H1 (cell line): ENCODE measurements around the gene INF2. TPM values are rescaled to one million over a fixed set of nuclear protein-coding genes. Genes with fewer than 3 reads are reported as not detected.

Source experiments
- CTCF ChIA-PET: fragments of 300-600 bp; sonication (Branson Sonifier 250); formaldehyde crosslinking; loops from one replicate; lab custom pipeline; 2021; ENCODE audit not compliant: partially characterized antibody; lab: Charles Lee
- POLR2A ChIA-PET: fragments of 300-600 bp; sonication (Branson Sonifier 250); formaldehyde crosslinking; loops from one replicate; lab custom pipeline; 2021; ENCODE audit warnings: inconsistent platforms; ENCODE audit not compliant: partially characterized antibody; lab: Charles Lee
- DNase-seq, 2 experiments: peaks; one replicate each; pipeline versions ENCODE4 v3.0.0 to v3.0.0-alpha.2; 2010 to 2022; ENCODE audit warnings: low spot score in 2 of 2, low read depth in 1 of 2, mixed read lengths in 1 of 2
- FAIRE-seq: peaks from 2 replicates; lab custom pipeline; 2011; peaks lifted over from hg19 to GRCh38; lab: Jason Lieb, UNC
- H2AFZ ChIP-seq: 2 replicates; pipeline ENCODE4 v1.8.1; 2012; ENCODE audit warnings: low read length, inconsistent platforms
- H2AK5ac ChIP-seq: 2 replicates; pipeline ENCODE4 v1.6.1; 2013; ENCODE audit warnings: low read depth, low read length
- H2BK120ac ChIP-seq: replicated peaks from 2 replicates; pipeline ENCODE3; 2013; ENCODE audit warnings: low read depth, low read length, inconsistent platforms
- H2BK12ac ChIP-seq: 2 replicates; pipeline ENCODE4 v1.6.1; 2013; ENCODE audit warnings: low read depth, low read length
- H2BK15ac ChIP-seq: 2 replicates; pipeline ENCODE4 v1.6.1; 2013; ENCODE audit warnings: low read length
- H2BK20ac ChIP-seq: 2 replicates; pipeline ENCODE4 v1.6.1; 2013; ENCODE audit warnings: low read length
- H2BK5ac ChIP-seq: 2 replicates; pipeline ENCODE4 v1.6.1; 2013; ENCODE audit warnings: low read depth, low read length
- H3K14ac ChIP-seq: 2 replicates; pipeline ENCODE4 v1.6.1; 2013; ENCODE audit warnings: inconsistent platforms; ENCODE audit not compliant: insufficient read length
- H3K18ac ChIP-seq: 2 replicates; pipeline ENCODE4 v1.6.1; 2013; ENCODE audit warnings: low read length; ENCODE audit errors: extremely low read depth
- H3K23ac ChIP-seq: 2 replicates; pipeline ENCODE4 v1.6.1; 2013; ENCODE audit warnings: inconsistent platforms; ENCODE audit not compliant: insufficient read length
- H3K23me2 ChIP-seq: 2 replicates; pipeline ENCODE4 v1.6.1; 2013; ENCODE audit warnings: low read depth, low read length
- H3K27ac ChIP-seq: 2 replicates; pipeline ENCODE4 v1.6.1; 2011; ENCODE audit warnings: low read depth, low read length, inconsistent platforms
- H3K27me3 ChIP-seq, 4 experiments: replicated peaks in 1 of 4; 1 replicate in 1 of 4; 2 replicates in 3 of 4; pipeline versions ENCODE4 v1.6.1 to v1.8.1; 2011 to 2013; ENCODE audit warnings: low read length in 3 of 4, mild to moderate bottlenecking in 3 of 4, inconsistent platforms in 2 of 4, mixed read lengths in 2 of 4, moderate library complexity in 1 of 4; ENCODE audit not compliant: control insufficient read depth in 3 of 4, insufficient read depth in 3 of 4; ENCODE audit errors: extremely low read depth in 1 of 4
- H3K36me3 ChIP-seq, 4 experiments: 2 replicates each; pipeline versions ENCODE4 v1.6.1 to v1.8.1; 2011 to 2013; ENCODE audit warnings: mild to moderate bottlenecking in 4 of 4, low read length in 3 of 4, moderate library complexity in 2 of 4, control low read depth in 1 of 4, inconsistent platforms in 1 of 4; ENCODE audit not compliant: insufficient read depth in 4 of 4, control insufficient read depth in 2 of 4
- H3K4ac ChIP-seq: replicated peaks from 2 replicates; pipeline ENCODE3; 2013; ENCODE audit warnings: low read length, low read depth, mixed read lengths, inconsistent platforms; ENCODE audit not compliant: insufficient read length
- H3K4me1 ChIP-seq, 4 experiments: replicated peaks in 1 of 4; 1 replicate in 1 of 4; 2 replicates in 3 of 4; pipeline versions ENCODE4 v1.6.1 to v1.8.1; 2011 to 2013; ENCODE audit warnings: low read length in 3 of 4, inconsistent platforms in 2 of 4, mixed read lengths in 1 of 4; ENCODE audit not compliant: insufficient read depth in 4 of 4, control insufficient read depth in 3 of 4
- H3K4me2 ChIP-seq, 2 experiments: 2 replicates each; pipeline versions ENCODE4 v1.6.1 to v1.8.1; 2011 to 2013; ENCODE audit warnings: low read depth in 2 of 2, low read length in 2 of 2, control low read depth in 1 of 2, inconsistent platforms in 1 of 2, mild to moderate bottlenecking in 1 of 2; ENCODE audit not compliant: insufficient read depth in 1 of 2
- H3K4me3 ChIP-seq, 4 experiments: fragments of 200-600, 300-600 bp in 1 of 4; sonication (generic), shearing (Covaris generic), sonication (Bioruptor Twin) in 1 of 4; 2 replicates each; pipeline versions ENCODE4 v1.5.1 to v1.8.1; 2011 to 2016; ENCODE audit warnings: low read length in 4 of 4, low read depth in 3 of 4, control low read depth in 2 of 4, inconsistent platforms in 2 of 4, mild to moderate bottlenecking in 2 of 4, mixed read lengths in 1 of 4, moderate library complexity in 1 of 4; ENCODE audit not compliant: insufficient read depth in 2 of 4; ENCODE audit errors: extremely low read depth in 1 of 4
- H3K56ac ChIP-seq: replicated peaks from 2 replicates; pipeline ENCODE3; 2013; ENCODE audit warnings: low read depth, mild to moderate bottlenecking, mixed read lengths, low read length, inconsistent platforms; ENCODE audit not compliant: insufficient read length
- H3K79me1 ChIP-seq: 2 replicates; pipeline ENCODE4 v1.6.1; 2013; ENCODE audit warnings: low read depth, low read length, control low read depth
- H3K79me2 ChIP-seq, 2 experiments: 2 replicates each; pipeline versions ENCODE4 v1.6.1 to v1.8.1; 2012 to 2013; ENCODE audit warnings: low read length in 2 of 2, mild to moderate bottlenecking in 2 of 2, inconsistent platforms in 1 of 2; ENCODE audit not compliant: insufficient read depth in 2 of 2, control insufficient read depth in 1 of 2
- H3K9ac ChIP-seq, 4 experiments: replicated peaks in 1 of 4; 1 replicate in 1 of 4; 2 replicates in 3 of 4; pipeline versions ENCODE4 v1.6.1 to v1.8.1; 2011 to 2013; ENCODE audit warnings: low read depth in 3 of 4, low read length in 3 of 4, control low read depth in 2 of 4, mild to moderate bottlenecking in 2 of 4, moderate library complexity in 2 of 4, inconsistent platforms in 1 of 4; ENCODE audit errors: extremely low read depth in 1 of 4
- H3K9me3 ChIP-seq, 2 experiments: 2 replicates each; pipeline versions ENCODE4 v1.6.1 to v1.8.1; 2012 to 2013; ENCODE audit warnings: mild to moderate bottlenecking in 2 of 2, moderate library complexity in 2 of 2, control low read depth in 1 of 2, inconsistent platforms in 1 of 2, low read depth in 1 of 2, low read length in 1 of 2, mixed read lengths in 1 of 2; ENCODE audit not compliant: insufficient read depth in 2 of 2
- H4K20me1 ChIP-seq, 2 experiments: replicated peaks in 1 of 2; 2 replicates each; pipeline versions ENCODE3 to v1.8.1; 2011 to 2013; ENCODE audit warnings: inconsistent platforms in 2 of 2, low read length in 2 of 2, mild to moderate bottlenecking in 1 of 2; ENCODE audit not compliant: insufficient read depth in 2 of 2, control insufficient read depth in 1 of 2
- H4K5ac ChIP-seq: 2 replicates; pipeline ENCODE4 v1.6.1; 2013; ENCODE audit warnings: low read length, low read depth, mixed read lengths, inconsistent platforms; ENCODE audit not compliant: insufficient read length
- H4K8ac ChIP-seq: 2 replicates; pipeline ENCODE4 v1.8.0; 2013; ENCODE audit warnings: mild to moderate bottlenecking, moderate library complexity, low read length, inconsistent platforms; ENCODE audit not compliant: insufficient read depth; ENCODE audit errors: extremely low read depth
- H4K91ac ChIP-seq: replicated peaks from 2 replicates; pipeline ENCODE3; 2013; ENCODE audit warnings: low read length, mixed read lengths, inconsistent platforms; ENCODE audit not compliant: insufficient read length
- ASH2L ChIP-seq: fragments of 200-600, 300-600 bp; sonication (generic); IDR thresholded peaks from one replicate; pipeline ENCODE4 v1.7.1; 2017; ENCODE audit warnings: low read length
- EGR1 ChIP-seq: IDR thresholded peaks from 2 replicates; pipeline ENCODE4 v1.6.1; 2011; ENCODE audit warnings: low read depth, low read length, borderline replicate concordance
- FOSL1 ChIP-seq: IDR thresholded peaks from 2 replicates; pipeline ENCODE4 v1.6.1; 2011; ENCODE audit warnings: mild to moderate bottlenecking, low read depth, low read length, moderate library complexity; ENCODE audit not compliant: insufficient read depth
- RAD21 ChIP-seq, 2 experiments: IDR thresholded peaks in 1 of 2; conservative IDR thresholded peaks in 1 of 2; 2 replicates each; pipeline ENCODE4 v1.6.1; 2011; ENCODE audit warnings: low read depth in 2 of 2, low read length in 2 of 2, improper control_type of control experiment in 1 of 2, inconsistent platforms in 1 of 2, mild to moderate bottlenecking in 1 of 2, moderate library complexity in 1 of 2
- SP1 ChIP-seq: IDR thresholded peaks from 2 replicates; pipeline ENCODE4 v1.6.1; 2011; ENCODE audit warnings: low read depth, low read length
- SUZ12 ChIP-seq: fragments of 200-600 bp; sonication (generic); IDR thresholded peaks from 2 replicates; pipeline ENCODE4 v1.6.1; 2012; ENCODE audit warnings: mild to moderate bottlenecking, inconsistent platforms, low read length, moderate library complexity, mixed read lengths
- TEAD4 ChIP-seq: IDR thresholded peaks from 2 replicates; pipeline ENCODE4 v1.6.1; 2012; ENCODE audit warnings: low read depth, low read length, inconsistent platforms, mixed read lengths
- WGBS, 2 experiments: shearing (Covaris generic) in 1 of 2; methylation state at CpG; one replicate each; pipeline versions ENCODE4 v1.1.6 to v1.1.7; 2013 to 2015; ENCODE audit warnings: low lambda C conversion rate in 2 of 2, mixed read lengths in 2 of 2, inconsistent platforms in 1 of 2, low coverage in 1 of 2, missing lambda C conversion rate in 1 of 2; ENCODE audit not compliant: insufficient replicate concordance in 2 of 2, insufficient coverage in 1 of 2, insufficient read length in 1 of 2; ENCODE audit errors: extremely low coverage in 1 of 2, missing lambda C conversion rate in 1 of 2; 5-methylcytosine and 5-hydroxymethylcytosine counted together
- polyA plus RNA-seq, 7 experiments: library from polyadenylated mRNA; depleted of rRNA in 3 of 7; stranded (reverse) in 5 of 7; unstranded in 2 of 7; fragments of >200 nt in 5 of 7; fragments of 200-250 nt in 2 of 7; gene quantifications; 1 replicate in 5 of 7; 2 replicates in 1 of 7; 4 replicates in 1 of 7; pipeline versions ENCODE4 v1.2.1 to v1.2.3, GENCODE V29; 2011 to 2013; ENCODE audit warnings: missing spikeins in 2 of 7, mixed read lengths in 2 of 7
- total RNA-seq: library from RNA; stranded (reverse); fragmentation: NEBNext Ultra II Directional; extraction: Animal tissue kit (Norgen Biotek cat#: 25700); gene quantifications from 2 replicates; pipeline ENCODE4 v1.2.1, GENCODE V29; 2021
- TF ChIP-seq, protein P1 (sequence below): IDR thresholded peaks from 2 replicates; pipeline ENCODE4 v1.6.1; 2012; ENCODE audit warnings: inconsistent platforms

The INF2 gene
- total and polyA plus RNA-seq, 2 of the 8 experiments (the other 6 are each of a cell fraction or from before 2014, with no cell fraction given), result 29.1 to 59.5 TPM

GRCh38 chr14:104665657-104666522 is 23.5 kb upstream of the INF2 start:
- POLR2A ChIA-PET, result interaction anchor here (0.9 to 10.2 kb wide), 7 partner anchors 14 to 43 kb away, joined by 3 to 94 read pairs (median 3); no protein-coding TSS in a partner anchor
- TF ChIP-seq FOSL1, result no peak
- 0 out of 2 replicates have a peak, but pooled peaks have one; percentile 36 for TF ChIP-seq SP1
- peak; percentile 12 to 39; a peak in 2 of 4 replicates for TF ChIP-seq RAD21 (IDR thresholded peaks at IDR 0.05 in 1 of 2, conservative IDR thresholded peaks at IDR 0.05 in 1 of 2; ENCODE audit: low read depth in 2 of 2, low read length in 2 of 2)
- TF ChIP-seq, protein P1, sequence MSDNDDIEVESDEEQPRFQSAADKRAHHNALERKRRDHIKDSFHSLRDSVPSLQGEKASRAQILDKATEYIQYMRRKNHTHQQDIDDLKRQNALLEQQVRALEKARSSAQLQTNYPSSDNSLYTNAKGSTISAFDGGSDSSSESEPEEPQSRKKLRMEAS, result no peak
- TF ChIP-seq SUZ12, result no peak
- TF ChIP-seq ASH2L, result peak; percentile 44
- peak; percentile 77; the same call in 1 of the 2 replicates for TF ChIP-seq TEAD4
- no peak for TF ChIP-seq EGR1

More at GRCh38 chr14:104665657-104666522, 23.5 kb upstream of the INF2 start:
- peak overlapping the region; percentile 22; the same call in 1 of the 2 replicates for H4K8ac ChIP-seq
- H3K79me2 ChIP-seq, result no peaks in the 10 kb centered on the region
- H3K23ac ChIP-seq, result no peak overlapping the region
- H4K20me1 ChIP-seq, result peaks cover 2 to 6% of the 10 kb centered on the region in 2 experiments
- peak overlapping the region; percentile 0 for H3K18ac ChIP-seq
- no peak overlapping the region for H2AK5ac ChIP-seq
- no peak overlapping the region for H2BK120ac ChIP-seq
- no peak overlapping the region for H4K5ac ChIP-seq
- H3K9ac ChIP-seq, result no peak overlapping the region
- H3K27ac ChIP-seq, result no peak overlapping the region
- peaks cover 0 to 14% (median 9%) of the 10 kb centered on the region in 4 experiments; a peak in 6 of 7 replicates for H3K4me1 ChIP-seq
- WGBS, 2 experiments, result 74% methylated on average over 27 of the region's 27 CpGs; no CpG with 5 or more reads in 1 of the 2 experiments
- H2AFZ ChIP-seq, result no peak overlapping the region; the same call in 1 of the 2 replicates
- H2BK20ac ChIP-seq, result 0 out of 2 replicates have a peak overlapping the region, but pooled peaks have one; percentile 72
- H4K91ac ChIP-seq, result peak overlapping the region; percentile 73
- no peak overlapping the region for H2BK15ac ChIP-seq
- CTCF ChIA-PET, result interaction anchor here (0.7 to 2.4 kb wide), 20 partner anchors 8 to 102 kb away, joined by 3 to 26 read pairs (median 4); no protein-coding TSS in a partner anchor
- FAIRE-seq, result no peak
- DNase-seq, result no peak
- H2BK5ac ChIP-seq, result peak overlapping the region; percentile 49; the same call in 1 of the 2 replicates
- H3K79me1 ChIP-seq, result peaks cover 2% of the 10 kb centered on the region; the same call in 1 of the 2 replicates
- no peak overlapping the region; a peak in 1 of 4 replicates for H3K4me2 ChIP-seq
- H3K23me2 ChIP-seq, result peaks cover 6% of the 10 kb centered on the region; the same call in 1 of the 2 replicates
- H3K14ac ChIP-seq, result no peak overlapping the region
- H3K27me3 ChIP-seq, result no peaks in the 10 kb centered on the region
- H3K4me3 ChIP-seq, result no peak overlapping the region
- H3K4ac ChIP-seq, result no peak overlapping the region
- peak overlapping the region; percentile 50 for H2BK12ac ChIP-seq
- no peaks in the 10 kb centered on the region for H3K36me3 ChIP-seq
- H3K56ac ChIP-seq, result no peak overlapping the region
- no peaks in the 10 kb centered on the region for H3K9me3 ChIP-seq
